GM19239 (cell line): ENCODE data around the gene PLK2.

Experiments
- DNase-seq: peaks from one replicate; pipeline ENCODE4 v3.0.0; 2011; ENCODE audit warnings: low spot score; ENCODE audit not compliant: insufficient read length
- FAIRE-seq: peaks from 2 replicates; lab custom pipeline; 2011; peaks lifted over from hg19 to GRCh38; lab: Jason Lieb, UNC

Gene PLK2

GRCh38 chr5:58451732-58452565 lies 7.9 kb downstream of the PLK2 start:
- no peak for FAIRE-seq
- no peak for DNase-seq

- FAIRE-seq (no peak), DNase-seq (no peak)
Measured at GRCh38 chr5:58450811-58451629, 8.9 kb downstream of the PLK2 start.

GRCh38 chr5:58450018-58450417 lies 9.9 kb downstream of the PLK2 start:
- no peak for DNase-seq
- no peak for FAIRE-seq

GRCh38 chr5:58447226-58447625 lies 12.7 kb downstream of the PLK2 start:
- DNase-seq = no peak
- no peak for FAIRE-seq

- FAIRE-seq = no peak
- no peak for DNase-seq
Measured at GRCh38 chr5:58446024-58446423, 13.9 kb downstream of the PLK2 start.

- FAIRE-seq (no peak), DNase-seq (no peak)
Measured at GRCh38 chr5:58444805-58445204, 15.1 kb downstream of the PLK2 start.

GRCh38 chr5:58440901-58441460 lies 18.9 kb downstream of the PLK2 start:
- DNase-seq (no peak), FAIRE-seq (no peak)

- no peak for FAIRE-seq
- DNase-seq = no peak
Measured at GRCh38 chr5:58439094-58439644, 20.7 kb downstream of the PLK2 start.

- DNase-seq (no peak), FAIRE-seq (no peak)
Measured at GRCh38 chr5:58437661-58438060, 22.2 kb downstream of the PLK2 start.

- no peak for DNase-seq
- no peak for FAIRE-seq
Measured at GRCh38 chr5:58431832-58432231, 28.1 kb downstream of the PLK2 start.

- FAIRE-seq (no peak), DNase-seq (no peak)
Measured at GRCh38 chr5:58412932-58413331, 47.0 kb downstream of the PLK2 start.

- FAIRE-seq (no peak), DNase-seq (no peak)
Measured at GRCh38 chr5:58412081-58412480, 47.8 kb downstream of the PLK2 start.

GRCh38 chr5:58411372-58411771 lies 48.5 kb downstream of the PLK2 start:
- DNase-seq (no peak), FAIRE-seq (no peak)

GRCh38 chr5:58410441-58410840 lies 49.4 kb downstream of the PLK2 start:
- no peak for FAIRE-seq
- DNase-seq = no peak

- FAIRE-seq (no peak), DNase-seq (no peak)
Measured at GRCh38 chr5:58407042-58407719, 52.7 kb downstream of the PLK2 start.

GRCh38 chr5:58406394-58406793 lies 53.5 kb downstream of the PLK2 start:
- DNase-seq = no peak
- no peak for FAIRE-seq

- no peak for DNase-seq
- FAIRE-seq = no peak
Measured at GRCh38 chr5:58405175-58405574, 54.7 kb downstream of the PLK2 start.

GRCh38 chr5:58404734-58405133 lies 55.2 kb downstream of the PLK2 start:
- FAIRE-seq (no peak), DNase-seq (no peak)
